Stimulated activated CD8-positive, alpha-beta memory T cell treated with anti-CD3 and anti-CD28 coated beads, Interleukin-2, amount 100 ng/mL, for 48 hours (primary cell): ENCODE data around the gene SYNPO2L.
"Not testable (repeated sequence)": the region's sequence is repeated elsewhere in the genome, so short reads cannot be mapped to it uniquely, and the experiment has no call there.

Experiments used
- DNase-seq, 2 donors: peaks; one replicate each; pipeline ENCODE4 v3.0.0-alpha.2; 2020; ENCODE audit warnings: low read depth in 2 of 2

SYNPO2L gene

DNA sequence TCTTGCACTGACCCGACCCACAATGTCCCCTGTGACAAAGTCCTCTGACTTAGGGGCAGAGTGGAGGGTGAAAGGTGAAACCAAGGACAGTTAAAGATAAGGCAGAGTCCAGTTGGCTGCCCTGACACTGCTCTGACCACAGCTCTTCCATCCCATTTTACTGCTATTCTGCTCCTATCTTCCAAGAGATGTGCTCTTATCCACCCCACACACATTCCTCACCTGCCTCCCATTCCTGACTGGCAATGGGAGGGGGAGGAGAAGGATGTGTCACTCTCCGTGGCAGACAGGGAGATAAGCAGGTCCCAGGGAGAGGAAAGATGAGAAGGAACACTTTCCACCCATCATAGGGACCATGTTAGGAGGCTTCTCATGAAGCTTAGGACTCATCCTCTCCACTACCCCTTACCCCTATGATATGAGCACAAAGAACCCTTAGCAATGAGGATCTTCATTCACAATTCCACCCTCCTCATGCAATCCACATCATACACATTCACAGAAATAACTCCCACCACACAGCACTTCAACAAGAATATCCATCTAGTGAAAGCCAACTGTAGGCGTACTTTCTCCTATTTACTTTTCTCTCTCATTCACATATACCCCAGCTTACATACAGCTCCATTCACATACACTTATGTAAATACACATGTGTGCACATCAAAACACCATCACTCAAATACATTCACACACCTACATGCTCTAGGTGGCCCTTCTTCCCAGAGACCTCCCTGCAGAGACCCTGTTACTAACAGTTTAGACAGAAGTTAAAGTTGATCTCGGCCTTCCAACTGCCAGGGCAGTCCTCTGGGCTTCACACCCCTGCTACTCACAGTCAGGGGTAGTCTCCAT lies 6.6 kb downstream of the SYNPO2L start:
- DNase-seq, result no peak

GRCh38 chr10:73647875-73648651 lies 7.8 kb downstream of the SYNPO2L start:
- no peak for DNase-seq

DNA sequence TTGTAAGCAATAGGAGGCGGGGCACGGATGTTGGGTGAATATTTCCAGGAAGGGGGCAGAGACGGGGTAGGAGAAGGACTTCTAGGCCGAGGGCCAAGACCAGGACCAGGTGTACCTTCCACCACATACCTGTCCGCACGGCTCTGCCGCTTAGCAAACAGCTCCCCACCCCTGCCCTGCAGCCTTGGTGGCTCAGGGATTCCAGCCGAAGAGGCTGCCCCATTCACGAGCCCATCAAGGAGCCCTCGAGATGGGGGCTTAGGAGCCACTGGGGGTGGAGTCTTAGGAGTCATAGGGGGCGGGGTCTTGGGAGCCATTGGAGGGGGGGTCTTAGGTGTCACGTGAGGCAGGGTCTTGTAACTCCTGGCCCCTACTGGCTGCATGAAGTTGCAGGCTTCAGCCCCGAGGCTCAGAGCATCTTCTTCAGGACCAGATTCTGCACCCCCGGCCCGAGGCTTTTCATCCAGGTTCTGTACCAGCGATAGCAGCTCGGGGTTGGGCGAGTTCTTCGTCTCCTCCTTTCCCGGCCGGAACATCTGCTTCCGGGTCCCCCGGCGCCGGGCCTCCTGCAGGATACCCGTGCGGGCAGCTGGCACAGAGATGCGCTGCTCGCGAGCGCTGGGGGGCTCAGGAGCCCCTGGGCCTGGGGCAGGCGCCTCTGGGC lies 8.5 kb downstream of the SYNPO2L start:
- peak in 1 of 2 donors; percentile 20 for DNase-seq

DNA sequence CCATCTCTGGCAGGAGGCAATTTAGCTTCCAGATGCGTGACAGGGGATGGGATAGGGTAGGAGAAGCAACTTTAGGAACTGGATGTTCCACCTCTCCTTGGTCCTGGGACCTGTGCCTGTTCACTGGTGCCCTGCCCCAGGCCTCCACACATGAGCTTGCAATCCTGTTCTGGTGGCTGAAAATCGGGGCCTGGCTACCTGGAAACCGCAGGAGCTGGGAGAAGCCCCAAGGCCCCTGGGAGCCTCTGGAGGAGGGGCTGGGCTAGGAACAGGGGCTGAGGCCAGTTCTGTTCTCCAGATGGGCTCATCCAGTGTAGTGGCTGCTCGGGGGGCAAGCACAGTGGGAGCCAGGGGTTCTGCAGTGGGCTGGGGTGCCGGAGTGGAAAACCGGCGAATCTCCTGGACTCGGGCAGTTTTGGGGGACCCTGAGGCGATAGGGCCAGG lies 9.2 kb downstream of the SYNPO2L start:
- DNase-seq, result no peak

- DNase-seq, result no peak
These were observed 10.6 kb downstream of the SYNPO2L start for GRCh38 chr10:73645251-73645650.

DNA sequence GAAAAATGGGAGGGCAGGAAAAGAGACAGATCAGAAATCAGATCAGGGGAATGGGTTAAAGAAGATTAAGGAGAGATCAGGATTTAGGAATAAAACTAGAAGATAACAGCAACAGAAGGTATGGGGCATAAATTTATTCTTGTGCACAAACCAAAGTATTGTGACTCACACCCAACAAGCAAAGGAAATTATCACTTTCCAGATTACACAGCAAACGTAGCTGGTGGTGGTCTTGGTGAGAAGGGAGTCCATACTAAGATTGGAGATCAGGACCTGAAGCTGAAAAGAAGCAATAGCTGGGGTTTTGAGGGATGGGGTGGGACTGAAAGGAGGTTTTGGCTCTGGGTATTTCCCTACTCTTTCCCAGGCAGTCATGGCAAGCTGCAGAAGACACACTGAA lies 11.1 kb downstream of the SYNPO2L start:
- no peak for DNase-seq

DNA sequence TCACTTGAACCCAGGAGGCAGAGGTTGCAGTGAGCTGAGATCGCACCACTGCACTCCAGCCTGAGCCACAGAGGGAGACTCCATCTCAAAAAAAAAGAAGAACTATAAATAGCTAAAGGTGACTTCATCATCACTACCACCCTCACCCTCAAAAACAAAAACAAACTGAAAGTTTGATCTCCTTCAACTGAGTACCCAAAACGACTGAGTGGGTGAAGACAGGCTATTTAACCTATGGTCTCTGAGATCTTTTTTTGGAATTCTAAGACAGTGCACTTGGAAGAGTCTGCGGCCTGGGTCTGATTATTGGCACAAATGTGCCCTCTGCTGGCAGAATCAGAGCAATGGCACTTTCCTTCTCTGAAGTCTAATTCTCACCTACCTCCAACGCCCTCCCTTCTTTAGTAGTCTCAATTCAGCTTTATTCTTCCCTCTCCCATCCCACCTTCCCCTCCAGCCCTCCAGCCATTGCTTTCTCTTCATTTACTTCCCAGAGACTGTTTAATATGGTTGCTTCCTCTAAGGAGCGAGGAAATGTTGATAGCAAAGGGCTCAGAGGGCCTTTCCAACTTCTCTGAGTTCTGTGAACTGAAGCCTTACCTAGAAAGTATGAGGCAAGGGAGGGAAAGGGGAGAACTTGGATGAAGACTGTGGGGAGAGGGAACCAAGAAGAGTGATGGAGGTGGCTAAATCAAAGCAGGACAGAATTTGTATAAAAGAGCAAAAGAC lies 11.7 kb downstream of the SYNPO2L start:
- no peak for DNase-seq

GRCh38 chr10:73643362-73643761 lies 12.5 kb downstream of the SYNPO2L start:
- DNase-seq, result no peak

DNA sequence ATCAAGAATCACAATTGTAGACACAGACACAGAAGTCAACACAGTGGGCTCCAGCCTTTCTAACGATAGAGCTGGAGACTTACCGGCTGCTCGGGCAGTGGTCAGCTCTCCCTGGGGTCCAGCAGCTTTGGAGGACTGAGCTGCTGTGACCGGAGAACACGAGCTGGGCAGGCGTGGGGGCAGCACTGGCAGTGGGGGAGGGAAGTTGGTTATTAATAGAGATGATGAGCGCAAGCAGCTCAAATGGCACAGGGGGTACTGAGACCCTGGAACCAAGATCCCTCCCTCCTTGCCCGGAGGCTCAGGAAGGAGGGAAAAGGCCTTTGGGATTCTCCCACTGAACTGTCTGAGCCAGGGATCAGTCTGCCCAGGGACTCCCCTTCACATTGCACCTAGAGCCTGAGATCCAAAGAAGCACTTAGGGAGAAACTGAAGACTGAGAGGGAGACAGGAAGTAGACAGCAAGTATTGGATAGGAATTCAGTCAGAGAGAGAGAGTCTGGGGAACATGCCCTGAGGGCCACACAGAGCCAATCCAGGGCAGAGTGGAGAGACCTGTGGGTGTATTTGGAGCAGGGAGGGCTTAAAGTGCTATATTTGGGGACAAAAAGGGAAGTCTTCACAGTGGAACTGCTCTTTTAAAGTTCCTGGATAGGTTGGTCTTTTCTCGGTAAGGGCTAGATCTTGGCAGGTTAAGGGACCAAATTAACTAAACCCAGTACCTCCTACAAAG lies 14.3 kb downstream of the SYNPO2L start, which contains the start of gene MYOZ1:
TSS of gene MYOZ1 (minus strand) at position 147 of the 733 bp plus-strand sequence. CDS start 1,457 bp downstream, outside the sequence.
- no peak for DNase-seq

- DNase-seq, result no peak
These were observed 16.5 kb downstream of the SYNPO2L start for GRCh38 chr10:73639286-73639685.

DNA sequence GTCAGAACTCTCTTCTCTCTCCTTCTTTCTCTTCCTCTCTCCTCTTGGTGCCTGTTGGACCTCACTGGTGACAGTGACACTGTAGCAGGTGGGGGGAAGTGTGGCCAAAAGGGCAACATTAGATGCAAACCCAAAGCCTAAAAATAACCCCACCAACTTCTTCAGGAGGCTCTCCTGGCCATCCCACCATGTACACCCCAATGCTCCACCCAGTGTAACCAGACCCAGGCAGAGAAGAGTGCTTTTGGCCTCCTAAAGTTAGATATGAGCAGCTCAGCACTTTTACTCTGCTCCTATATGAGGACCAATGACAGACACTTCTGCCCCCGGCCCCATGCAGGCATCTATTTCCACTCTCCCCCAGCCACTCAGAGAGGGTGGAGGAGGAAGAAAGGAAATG lies 20.0 kb downstream of the SYNPO2L start:
- DNase-seq, result no peak

GRCh38 chr10:73634421-73634820 lies 21.4 kb downstream of the SYNPO2L start:
- DNase-seq, result no peak

GRCh38 chr10:73629165-73629564 lies 26.7 kb downstream of the SYNPO2L start:
- DNase-seq, result no peak

- DNase-seq, result no peak
These were observed 27.4 kb downstream of the SYNPO2L start for GRCh38 chr10:73628405-73628804.

DNA sequence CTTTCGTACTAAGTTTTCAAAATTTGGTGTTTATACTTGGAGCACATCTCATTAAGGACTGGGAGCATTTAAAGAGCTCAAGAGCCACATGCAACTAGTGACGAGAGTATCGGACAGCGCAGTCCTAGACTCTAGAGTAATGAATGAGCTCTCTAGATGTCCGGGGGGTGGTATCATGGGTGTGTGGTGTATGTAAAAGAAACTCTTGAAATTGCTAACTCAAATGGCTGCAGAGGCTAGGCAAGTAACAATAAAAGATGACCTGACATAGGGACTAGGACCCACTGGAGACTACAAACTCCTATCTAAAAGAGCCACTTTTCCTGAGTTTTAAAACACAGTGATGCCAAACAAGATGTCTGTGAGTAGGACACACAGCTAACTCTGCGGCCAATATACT lies 28.5 kb downstream of the SYNPO2L start:
- no peak for DNase-seq

GRCh38 chr10:73625884-73626752 lies 29.7 kb downstream of the SYNPO2L start:
- DNase-seq, result peak; percentile 80 to 87

DNA sequence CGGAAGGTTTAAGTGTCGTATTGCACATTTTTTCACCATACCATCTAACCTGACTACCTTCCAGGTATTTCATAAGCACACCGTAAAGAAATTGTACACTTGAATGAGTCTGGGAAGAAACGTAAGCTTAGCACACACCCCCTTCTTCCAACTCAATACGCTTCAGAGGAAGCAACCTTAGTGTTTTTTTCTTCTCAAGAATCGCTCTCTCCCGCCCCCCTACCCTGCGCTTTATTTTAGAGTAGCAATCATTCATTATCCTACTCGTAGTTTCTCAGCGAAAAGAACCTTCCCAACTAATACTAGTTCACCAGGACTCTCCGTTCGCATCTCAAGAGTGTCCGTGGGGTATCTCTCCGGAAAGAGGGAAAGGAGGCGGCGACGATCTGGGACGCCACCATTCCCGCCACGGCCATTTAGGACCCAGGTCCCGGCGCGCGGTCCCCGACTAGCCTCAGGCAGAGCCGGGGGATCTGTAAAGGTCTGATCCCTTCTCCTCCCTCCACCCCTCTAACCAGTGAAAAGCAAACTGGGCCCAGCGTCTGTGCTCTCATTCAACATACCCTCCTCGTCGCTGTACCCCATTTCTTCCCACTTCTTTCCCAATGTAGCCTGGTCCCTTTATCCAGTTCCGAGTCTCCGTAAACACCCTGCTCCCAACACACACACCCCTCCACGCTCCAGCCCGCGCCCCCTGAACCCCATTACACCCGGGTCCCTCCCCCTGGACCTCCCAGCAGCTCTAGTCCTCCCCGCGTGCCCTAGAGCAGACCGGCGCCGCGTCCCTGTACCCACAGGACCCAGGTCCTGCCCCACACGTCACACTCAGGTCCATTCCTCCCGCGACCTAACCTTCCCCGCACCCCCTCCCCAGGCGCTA lies 30.6 kb downstream of the SYNPO2L start:
- no peak for DNase-seq

DNA sequence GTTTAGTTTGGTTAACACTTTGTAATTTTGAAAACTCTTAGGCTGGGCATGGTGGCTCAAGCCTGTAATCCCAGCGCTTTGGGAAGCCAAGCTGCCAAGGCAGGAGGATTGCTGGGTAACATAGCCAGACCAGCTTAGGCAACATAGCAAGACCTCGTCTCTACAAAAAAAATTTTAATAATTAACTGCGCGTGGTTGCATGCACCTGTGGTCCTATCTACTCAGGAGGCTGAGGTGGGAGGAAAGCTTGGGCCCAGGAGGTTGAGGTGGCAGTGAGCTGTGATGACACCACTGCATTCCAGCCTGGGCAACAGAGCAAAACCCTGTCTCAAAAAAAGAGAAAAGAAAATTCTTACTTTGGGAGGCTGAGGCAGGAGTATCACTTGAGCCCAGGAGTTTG lies 32.8 kb downstream of the SYNPO2L start:
- no peak for DNase-seq

GRCh38 chr10:73620974-73621373 lies 34.9 kb downstream of the SYNPO2L start:
- not testable (repeated sequence) for DNase-seq
